MM.1S (cell line): ENCODE results near the gene PLCB1.

Experiments used
- EZH2phosphoT487 ChIP-seq: fragments of 300-600 bp; sonication (generic); IDR thresholded peaks from 2 replicates; pipeline ENCODE4 v1.6.1; 2018; ENCODE audit warnings: antibody characterized with exemption, low read length
- TF ChIP-seq, protein P1 (sequence below): fragments of 300-600 bp; sonication (generic); IDR thresholded peaks from 2 replicates; pipeline ENCODE4 v1.5.1; 2016; ENCODE audit warnings: antibody characterized with exemption, low read length, mixed read lengths

DNA sequence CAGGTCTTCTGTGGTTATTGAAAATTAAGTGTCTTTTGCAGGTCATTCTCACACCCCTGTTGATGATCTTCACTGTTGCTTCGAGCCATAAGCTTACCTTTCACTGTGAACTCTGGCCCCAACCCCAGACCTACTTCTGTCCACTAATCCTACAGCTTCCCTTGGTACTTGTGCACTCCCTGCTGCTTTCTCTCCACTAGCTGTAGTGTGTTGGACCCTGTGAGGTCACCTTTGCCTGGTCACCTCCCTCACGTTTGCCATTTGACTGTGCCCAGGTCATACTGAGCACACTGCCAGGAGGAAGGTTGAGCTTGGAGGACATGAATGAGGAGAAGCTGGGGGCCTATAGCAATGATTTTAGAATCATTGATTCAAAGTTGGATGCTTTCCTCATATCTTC lies 94.0 kb downstream of the PLCB1 start:
- TF ChIP-seq, protein P1, sequence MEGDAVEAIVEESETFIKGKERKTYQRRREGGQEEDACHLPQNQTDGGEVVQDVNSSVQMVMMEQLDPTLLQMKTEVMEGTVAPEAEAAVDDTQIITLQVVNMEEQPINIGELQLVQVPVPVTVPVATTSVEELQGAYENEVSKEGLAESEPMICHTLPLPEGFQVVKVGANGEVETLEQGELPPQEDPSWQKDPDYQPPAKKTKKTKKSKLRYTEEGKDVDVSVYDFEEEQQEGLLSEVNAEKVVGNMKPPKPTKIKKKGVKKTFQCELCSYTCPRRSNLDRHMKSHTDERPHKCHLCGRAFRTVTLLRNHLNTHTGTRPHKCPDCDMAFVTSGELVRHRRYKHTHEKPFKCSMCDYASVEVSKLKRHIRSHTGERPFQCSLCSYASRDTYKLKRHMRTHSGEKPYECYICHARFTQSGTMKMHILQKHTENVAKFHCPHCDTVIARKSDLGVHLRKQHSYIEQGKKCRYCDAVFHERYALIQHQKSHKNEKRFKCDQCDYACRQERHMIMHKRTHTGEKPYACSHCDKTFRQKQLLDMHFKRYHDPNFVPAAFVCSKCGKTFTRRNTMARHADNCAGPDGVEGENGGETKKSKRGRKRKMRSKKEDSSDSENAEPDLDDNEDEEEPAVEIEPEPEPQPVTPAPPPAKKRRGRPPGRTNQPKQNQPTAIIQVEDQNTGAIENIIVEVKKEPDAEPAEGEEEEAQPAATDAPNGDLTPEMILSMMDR, result no peak
- no peak for TF ChIP-seq EZH2phosphoT487
